ENCODE results near the gene KRT74.

The KRT74 gene

DNA sequence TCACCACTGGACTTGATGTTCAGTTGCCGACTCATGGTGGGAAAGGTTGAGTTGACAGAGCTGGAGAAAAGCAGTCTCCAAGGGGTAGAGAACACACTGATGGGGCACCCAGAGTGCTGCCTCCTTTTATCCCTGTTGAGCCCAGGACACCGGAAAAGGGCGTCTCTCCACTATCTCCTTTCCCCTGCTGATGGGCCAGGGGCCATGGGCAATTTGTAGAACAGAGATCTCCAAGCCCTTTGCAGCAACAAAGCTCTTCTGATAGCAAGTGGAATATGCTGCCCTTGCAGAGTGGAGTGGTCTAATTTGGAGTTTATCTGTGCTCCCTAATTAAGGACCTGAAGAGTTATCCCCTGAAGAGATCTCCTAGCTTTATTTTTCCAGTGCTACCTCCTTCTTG is at the start of gene KRT74:
Gene KRT74 (minus strand): TSS at position 101 of the 400 bp plus-strand sequence. CDS start 66 bp downstream, at position 35.
- no peak for DNase-seq

DNA sequence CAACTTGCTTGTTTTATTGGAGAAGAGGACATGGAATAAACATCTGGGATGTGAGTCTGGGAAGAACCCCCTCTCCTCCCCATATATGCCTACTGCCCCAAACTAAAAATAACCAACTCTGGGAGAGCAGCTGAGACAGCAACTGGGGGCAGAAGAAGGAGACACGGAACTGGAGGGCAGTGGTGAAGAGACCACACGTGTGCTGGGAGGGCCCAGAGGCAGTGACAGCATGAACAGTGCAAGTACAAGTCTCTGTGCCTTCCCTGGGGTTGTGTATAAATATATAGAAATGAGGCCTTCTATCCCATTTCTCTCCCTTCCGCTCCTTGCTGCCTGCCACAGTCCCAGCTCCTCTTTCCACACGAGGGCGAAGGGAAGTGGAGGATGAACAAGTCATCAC is 48.7 kb upstream of the KRT74 start:
- no peak for DNase-seq

DNA sequence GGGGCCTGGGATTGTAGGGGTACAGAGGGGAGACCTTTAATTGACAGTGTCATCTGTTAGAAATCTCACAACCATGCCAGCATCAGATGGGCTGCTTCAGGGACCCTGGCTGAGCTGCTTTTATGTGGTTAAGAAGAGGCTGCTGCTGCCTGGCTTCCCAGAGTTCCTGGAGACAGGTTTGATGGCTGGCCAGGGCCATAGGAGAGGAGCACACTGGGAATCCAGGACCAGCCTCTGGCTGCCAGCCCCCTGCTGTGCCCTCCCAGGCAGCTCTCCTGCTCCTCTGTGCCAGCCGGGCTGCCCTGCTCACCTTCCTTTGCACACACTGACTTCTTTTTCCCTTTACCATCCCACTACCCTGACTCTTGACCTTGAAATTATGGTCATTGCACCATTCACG is 45.2 kb upstream of the KRT74 start:
- no peak for DNase-seq

DNA sequence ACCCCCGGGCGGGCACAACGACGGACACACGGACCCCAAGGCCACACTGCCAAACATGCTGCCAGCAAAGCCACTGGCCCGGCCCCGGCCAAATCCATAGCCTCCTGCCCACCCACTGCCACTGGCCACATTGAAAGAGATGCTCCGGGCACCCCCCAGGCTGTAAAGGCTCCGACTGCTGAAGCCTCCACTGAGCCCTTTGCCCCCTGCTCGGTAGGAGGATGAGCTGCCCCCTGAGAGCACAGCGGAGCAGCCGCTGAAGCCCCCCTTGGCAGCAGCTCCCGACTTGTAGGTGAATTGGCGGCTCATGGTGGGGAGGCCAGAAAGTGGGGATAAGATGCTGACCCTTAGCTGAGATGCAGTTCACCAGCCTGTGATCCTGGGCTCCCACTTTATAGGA is 44.6 kb upstream of the KRT74 start, which contains the start of gene KRT73:
Gene KRT73 (minus strand): TSS at position 344 of the 400 bp plus-strand sequence. CDS start 35 bp downstream, at position 309.
- no peak for DNase-seq

GRCh38 chr12:52617403-52617785 is 43.8 kb upstream of the KRT74 start:
- DNase-seq: no peak

- DNase-seq: no peak
Observed at GRCh38 chr12:52616680-52617402, 43.2 kb upstream of the KRT74 start.

- no peak for DNase-seq
Observed at GRCh38 chr12:52615912-52616311, 42.3 kb upstream of the KRT74 start.

DNA sequence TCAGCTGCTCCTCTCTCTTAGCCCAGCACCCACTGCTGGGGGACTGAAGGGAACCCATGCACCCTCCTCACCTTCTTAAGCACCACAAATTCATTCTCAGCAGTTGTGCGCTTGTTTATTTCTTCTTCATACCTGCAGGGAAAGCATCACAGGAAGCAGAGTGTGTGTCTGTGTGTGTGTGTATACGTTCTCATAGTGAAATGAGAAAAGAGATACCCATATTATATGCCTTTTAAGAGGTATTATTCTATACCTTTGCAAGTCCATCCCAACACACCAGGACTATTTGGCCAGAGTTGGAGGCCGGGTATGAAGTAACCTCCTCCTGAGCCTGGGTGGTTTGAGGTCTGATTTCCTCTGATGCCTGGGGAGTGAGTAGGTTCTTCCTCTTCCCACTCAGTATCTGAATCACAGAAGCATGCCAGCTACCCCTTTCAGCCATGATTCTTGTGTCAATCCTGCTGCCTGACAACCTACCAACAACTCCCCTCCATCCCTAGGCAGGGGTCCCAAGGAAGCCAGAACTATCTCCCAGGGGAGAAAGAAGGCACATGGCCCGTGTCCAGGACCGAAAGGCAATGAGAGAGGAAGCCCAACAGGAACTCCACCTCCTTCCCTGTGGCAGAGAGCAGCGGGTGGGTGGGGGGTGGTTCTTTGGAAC is 41.7 kb upstream of the KRT74 start:
- DNase-seq: no peak

GRCh38 chr12:52614381-52615207 is 41.0 kb upstream of the KRT74 start:
- DNase-seq: no peak

DNA sequence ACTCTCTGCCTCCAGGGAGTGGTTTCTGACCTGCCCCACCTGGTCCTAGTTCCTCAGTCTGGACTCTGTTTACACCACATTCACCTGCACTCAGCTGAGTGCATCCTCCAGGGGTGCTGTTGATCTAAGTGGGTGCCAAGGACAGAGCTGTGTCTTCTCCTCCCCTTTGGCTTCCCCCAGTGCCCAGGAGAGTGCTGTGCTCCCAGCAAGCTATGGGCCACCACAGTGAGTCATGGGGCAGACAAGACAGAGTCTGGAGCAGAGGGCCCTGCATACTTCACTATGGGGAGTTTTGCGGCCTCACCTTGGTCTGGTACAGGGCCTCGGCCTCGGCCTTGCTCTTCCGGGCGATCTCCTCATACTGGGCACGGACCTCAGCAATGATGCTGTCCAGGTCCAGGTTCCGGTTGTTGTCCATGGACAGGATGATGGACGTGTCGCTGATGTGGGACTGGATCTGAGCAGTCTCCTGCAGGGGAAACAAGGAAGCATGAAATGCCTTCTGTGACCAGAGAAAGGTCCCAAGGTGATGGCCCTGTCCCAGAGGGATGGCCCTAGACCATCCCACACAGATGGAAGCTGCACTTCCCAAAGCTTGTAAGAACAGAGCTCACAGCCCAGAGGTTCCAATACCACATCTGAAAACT is 39.9 kb upstream of the KRT74 start:
- DNase-seq: no peak

GRCh38 chr12:52612431-52613383 is 39.1 kb upstream of the KRT74 start:
- no peak for DNase-seq

DNA sequence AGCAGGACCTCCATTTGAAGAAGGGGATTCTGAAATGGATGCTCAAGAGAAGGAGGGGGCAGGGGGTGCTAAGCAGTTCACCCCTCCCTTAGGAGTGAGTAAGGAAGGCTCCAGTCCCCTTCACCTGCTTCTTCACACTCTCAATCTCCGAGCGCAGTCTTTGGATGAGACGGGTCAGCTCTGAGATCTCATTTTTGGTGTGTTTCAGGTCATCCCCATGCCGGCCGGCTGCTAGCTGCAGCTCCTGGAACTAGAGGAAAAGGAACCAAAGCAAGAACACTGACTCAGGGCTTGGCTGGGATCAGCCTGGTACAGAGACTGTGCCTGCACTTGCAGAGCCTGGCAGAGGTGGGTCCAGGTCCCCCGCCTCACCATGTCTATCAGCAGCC is 37.4 kb upstream of the KRT74 start:
- no peak for DNase-seq

- DNase-seq: no peak
Observed at GRCh38 chr12:52608826-52609630, 35.4 kb upstream of the KRT74 start.

GRCh38 chr12:52608161-52608560 is 34.5 kb upstream of the KRT74 start:
- no peak for DNase-seq

GRCh38 chr12:52607314-52607713 is 33.7 kb upstream of the KRT74 start:
- no peak for DNase-seq

DNA sequence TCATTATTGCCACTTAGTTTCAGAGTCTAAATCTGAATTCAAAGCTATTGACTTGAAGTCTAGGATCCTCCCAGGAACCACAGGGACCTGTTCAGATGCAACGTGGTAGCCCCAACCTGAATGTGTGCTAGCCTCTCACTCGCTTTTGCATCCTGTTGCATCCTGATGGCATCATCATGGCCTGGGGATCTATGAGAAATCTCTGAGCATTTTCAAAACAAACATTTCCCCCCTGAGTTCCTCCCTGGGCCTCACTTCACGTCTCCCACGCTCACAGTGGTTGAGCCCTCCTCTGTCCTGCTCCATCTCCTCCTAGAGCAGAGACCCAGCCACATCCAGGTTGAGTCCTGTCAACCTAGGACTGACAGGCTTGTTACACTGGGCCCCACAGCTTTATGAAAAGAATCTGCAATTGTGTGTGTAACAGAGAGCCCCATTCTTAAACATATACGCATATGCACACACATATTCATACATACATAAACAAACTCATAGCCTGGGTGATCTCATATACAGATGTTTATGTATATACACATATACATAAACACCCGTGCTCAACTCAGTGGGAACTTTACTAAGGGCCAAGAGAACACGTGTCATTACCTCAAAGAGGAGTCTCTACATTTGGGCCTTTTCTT is 33.1 kb upstream of the KRT74 start:
- DNase-seq: no peak

GRCh38 chr12:52606096-52606495 is 32.5 kb upstream of the KRT74 start:
- no peak for DNase-seq

DNA sequence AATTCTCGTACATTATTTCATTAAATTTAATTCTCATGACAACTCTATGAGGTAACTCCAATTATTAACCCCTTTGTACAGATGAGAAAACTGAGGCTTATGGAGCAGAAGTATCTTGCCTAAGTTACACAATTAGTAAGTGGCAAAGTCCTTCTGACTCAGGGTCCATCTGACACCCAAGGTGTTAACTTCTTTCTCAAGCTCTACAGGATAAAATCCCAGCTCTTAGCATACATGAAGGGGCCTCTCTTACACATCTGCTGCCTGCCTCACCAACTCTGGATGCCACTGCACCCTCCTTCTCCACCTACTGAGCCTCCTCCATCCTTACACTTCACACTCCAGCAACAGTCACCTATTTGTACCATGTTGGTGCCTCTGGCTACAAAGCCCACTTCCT is 31.9 kb upstream of the KRT74 start:
- no peak for DNase-seq

- no peak for DNase-seq
Observed at GRCh38 chr12:52604859-52605258, 31.2 kb upstream of the KRT74 start.

DNA sequence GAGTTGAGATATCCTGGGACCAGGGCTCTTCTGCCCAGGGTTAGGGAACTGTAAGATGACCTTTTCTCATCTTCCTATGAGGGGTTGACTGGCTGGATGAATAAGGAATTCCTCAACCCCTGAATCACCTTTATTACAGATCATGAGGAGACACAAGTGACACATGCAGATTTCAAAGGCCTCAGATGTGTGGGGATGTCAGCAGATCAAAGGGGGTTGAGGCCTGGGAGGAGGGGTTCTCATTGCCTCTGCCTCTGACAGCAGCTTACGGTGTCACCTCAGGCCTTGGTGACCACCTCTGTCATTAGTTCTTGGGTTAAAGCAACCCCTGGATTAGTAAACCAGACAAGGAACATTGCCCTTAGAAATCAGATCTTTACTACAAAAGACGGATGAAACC is 29.7 kb upstream of the KRT74 start:
- no peak for DNase-seq

DNA sequence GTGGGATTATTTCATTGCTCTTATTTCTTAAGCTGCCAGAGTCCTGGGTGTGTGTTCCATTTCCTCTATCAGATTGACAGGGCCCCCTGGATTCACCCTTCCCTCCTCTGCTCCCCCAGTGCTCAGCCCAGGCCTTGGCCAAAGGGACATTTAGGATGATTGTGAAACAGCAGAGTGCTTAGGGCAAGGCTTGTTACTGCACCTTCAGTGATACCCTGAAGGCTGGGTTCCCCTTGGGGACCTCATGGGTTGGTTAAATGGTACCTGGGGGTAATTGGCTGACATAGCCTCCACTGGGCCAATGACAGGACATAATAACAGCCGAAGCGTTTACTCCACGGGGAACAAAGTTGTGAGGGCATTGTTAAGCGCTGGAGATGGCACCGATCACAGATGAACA is 28.9 kb upstream of the KRT74 start:
- DNase-seq: no peak
